ENCODE results near the gene SSR4.

Gene SSR4

GRCh38 chrX:153769865-153770600 lies 24.4 kb upstream of the SSR4 start:
- DNase-seq, result no peak

- no peak for DNase-seq
Measured at GRCh38 chrX:153770601-153771414, 23.7 kb upstream of the SSR4 start.

GRCh38 chrX:153771415-153772315 lies 22.8 kb upstream of the SSR4 start:
- no peak for DNase-seq

GRCh38 chrX:153772316-153773217 lies 21.9 kb upstream of the SSR4 start:
- DNase-seq, result no peak

- DNase-seq, result no peak
Measured at GRCh38 chrX:153773218-153773611, 21.3 kb upstream of the SSR4 start.

- no peak for DNase-seq
Measured at GRCh38 chrX:153773741-153774575, 20.5 kb upstream of the SSR4 start.

GRCh38 chrX:153774576-153775292 lies 19.7 kb upstream of the SSR4 start:
- no peak for DNase-seq

- DNase-seq, result no peak
Measured at GRCh38 chrX:153775293-153776119, 19.0 kb upstream of the SSR4 start.

- DNase-seq, result no peak
Measured at GRCh38 chrX:153776120-153776599, 18.3 kb upstream of the SSR4 start.

- DNase-seq, result no peak
Measured at GRCh38 chrX:153776611-153777045, 17.8 kb upstream of the SSR4 start.

- DNase-seq, result no peak
Measured at GRCh38 chrX:153777261-153778090, 17.0 kb upstream of the SSR4 start.

GRCh38 chrX:153778181-153778580 lies 16.3 kb upstream of the SSR4 start:
- DNase-seq, result no peak

- no peak for DNase-seq
Measured at GRCh38 chrX:153778684-153779101, 15.8 kb upstream of the SSR4 start.

GRCh38 chrX:153779891-153780677 lies 14.4 kb upstream of the SSR4 start:
- no peak for DNase-seq

- DNase-seq, result no peak
Measured at GRCh38 chrX:153780678-153781427, 13.6 kb upstream of the SSR4 start, which contains the start of gene SRPK3. Gene SRPK3, plus strand, starts transcription at chrX:153781041. Its CDS starts 46 bp downstream, at chrX:153781087.

- DNase-seq, result no peak
Measured at GRCh38 chrX:153781428-153782047, 12.9 kb upstream of the SSR4 start.
